ENCODE data around the gene GORASP1.

The GORASP1 gene

GRCh38 chr3:39141171-39141995, 34.0 kb upstream of the GORASP1 start:
- Histone ChIP-seq H3K23ac (ENCODE audit: low read depth, low read length, poor library complexity) (peak overlapping the region; percentile 5), H3K9me3 (replicated peaks in 1 of 2; ENCODE audit: control insufficient read depth in 2 of 2, insufficient read depth in 1 of 2, low read depth in 1 of 2, low read length in 2 of 2) (no peaks in the 10 kb centered on the region), H2AK5ac (ENCODE audit: low read depth, low read length) (no peak overlapping the region), H3K4me3 (ENCODE audit: low read length in 2 of 2) (no peak overlapping the region), H3K18ac (ENCODE audit: low read length) (no peak overlapping the region), H3K27ac (replicated peaks; ENCODE audit: low read length) (no peak overlapping the region), H3K9ac (ENCODE audit: low read depth, low read length, poor library complexity) (no peak overlapping the region), H3K27me3 (ENCODE audit: control insufficient read depth in 3 of 3, insufficient read depth in 3 of 3, low read depth in 1 of 3, low read length in 3 of 3) (no peaks in the 10 kb centered on the region), H3K4ac (ENCODE audit: low read length) (no peak overlapping the region), H2BK120ac (ENCODE audit: low read depth, low read length) (no peak overlapping the region), H2AFZ (ENCODE audit: low read length) (no peak overlapping the region), H4K8ac (ENCODE audit: low read depth, low read length) (no peak overlapping the region), H2BK5ac (ENCODE audit: low read length) (peak overlapping the region; percentile 71), H3K14ac (ENCODE audit: low read length) (no peak overlapping the region), H3K4me2 (ENCODE audit: insufficient read depth, low read length, poor library complexity, severe bottlenecking) (no peak overlapping the region), H3K79me1 (ENCODE audit: low read depth, low read length) (no peaks in the 10 kb centered on the region), H3K36me3 (replicated peaks in 1 of 2; ENCODE audit: control insufficient read depth in 2 of 2, insufficient read depth in 2 of 2, low read length in 2 of 2) (peaks cover 22 to 37% of the 10 kb centered on the region in 2 donors), H2BK15ac (ENCODE audit: low read length) (no peak overlapping the region), H3K4me1 (ENCODE audit: control insufficient read depth in 2 of 2, insufficient read depth in 1 of 2, low read depth in 1 of 2, low read length in 2 of 2) (peaks cover 2 to 4% of the 10 kb centered on the region in 2 donors), H2BK12ac (ENCODE audit: low read length) (no peak overlapping the region), H4K91ac (ENCODE audit: low read depth, low read length, poor library complexity) (no peak overlapping the region)
- no peak for DNase-seq (ENCODE audit: low spot score)
- WGBS, 2 donors (ENCODE audit: extremely low coverage in 2 of 2, insufficient read length in 2 of 2, insufficient replicate concordance in 1 of 2), result no CpG with 5 or more reads among the region's 4 CpGs

DNA sequence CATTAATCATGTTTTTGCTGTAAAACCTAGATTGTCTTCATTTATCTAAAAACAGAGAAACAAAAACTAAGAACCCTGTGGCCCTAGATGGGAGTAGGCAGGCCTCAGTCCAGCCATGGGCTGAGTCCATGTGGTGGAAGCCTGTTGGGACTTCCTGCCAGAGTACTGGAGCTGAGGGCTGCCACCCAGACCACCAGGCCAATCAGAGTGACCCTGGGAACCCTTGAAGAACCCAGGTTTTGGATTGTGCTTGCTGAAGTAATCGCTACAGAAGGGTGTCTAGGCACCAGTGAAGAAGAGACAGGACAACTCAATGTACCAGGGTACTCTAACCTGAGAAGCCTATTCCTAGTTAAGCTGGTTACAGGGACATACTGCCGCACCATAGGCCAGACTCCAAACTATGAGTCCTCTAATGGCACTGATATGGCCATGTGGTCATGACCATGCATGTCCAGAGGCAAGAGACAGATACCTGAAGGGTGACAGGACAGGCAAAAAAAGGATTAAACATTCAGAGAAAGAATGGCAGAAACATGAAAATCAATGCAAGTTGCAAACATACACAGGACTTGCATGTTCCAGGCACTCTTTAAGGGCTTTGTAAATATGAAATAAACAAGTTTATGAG, 33.0 kb upstream of the GORASP1 start:
- no peaks in the 10 kb centered on the region for H3K79me1 ChIP-seq (ENCODE audit: low read depth, low read length)
- H3K36me3 ChIP-seq (replicated peaks in 1 of 2; ENCODE audit: control insufficient read depth in 2 of 2, insufficient read depth in 2 of 2, low read length in 2 of 2), result peaks cover 22 to 35% of the 10 kb centered on the region in 2 donors
- peaks cover 0 to 1% of the 10 kb centered on the region in 2 donors for H3K4me1 ChIP-seq (ENCODE audit: control insufficient read depth in 2 of 2, insufficient read depth in 1 of 2, low read depth in 1 of 2, low read length in 2 of 2)
- no peak overlapping the region for H2BK12ac ChIP-seq (ENCODE audit: low read length)
- no peak overlapping the region for H3K14ac ChIP-seq (ENCODE audit: low read length)
- no peaks in the 10 kb centered on the region for H3K27me3 ChIP-seq (ENCODE audit: control insufficient read depth in 3 of 3, insufficient read depth in 3 of 3, low read depth in 1 of 3, low read length in 3 of 3)
- H3K9me3 ChIP-seq (replicated peaks in 1 of 2; ENCODE audit: control insufficient read depth in 2 of 2, insufficient read depth in 1 of 2, low read depth in 1 of 2, low read length in 2 of 2), result no peaks in the 10 kb centered on the region
- H4K91ac ChIP-seq (ENCODE audit: low read depth, low read length, poor library complexity), result no peak overlapping the region
- H3K4me3 ChIP-seq (ENCODE audit: low read length in 2 of 2), result no peak overlapping the region
- H3K18ac ChIP-seq (ENCODE audit: low read length), result no peak overlapping the region
- DNase-seq (ENCODE audit: low spot score), result no peak
- no peak overlapping the region for H2BK5ac ChIP-seq (ENCODE audit: low read length)
- no peak overlapping the region for H3K4ac ChIP-seq (ENCODE audit: low read length)
- H3K27ac ChIP-seq (replicated peaks; ENCODE audit: low read length), result no peak overlapping the region
- no peak overlapping the region for H2BK15ac ChIP-seq (ENCODE audit: low read length)
- no peak overlapping the region for H2BK120ac ChIP-seq (ENCODE audit: low read depth, low read length)
- no peak overlapping the region for H2AFZ ChIP-seq (ENCODE audit: low read length)
- H2AK5ac ChIP-seq (ENCODE audit: low read depth, low read length), result no peak overlapping the region
- H4K8ac ChIP-seq (ENCODE audit: low read depth, low read length), result no peak overlapping the region
- no peak overlapping the region for H3K4me2 ChIP-seq (ENCODE audit: insufficient read depth, low read length, poor library complexity, severe bottlenecking)
- H3K9ac ChIP-seq (ENCODE audit: low read depth, low read length, poor library complexity), result no peak overlapping the region
- H3K23ac ChIP-seq (ENCODE audit: low read depth, low read length, poor library complexity), result no peak overlapping the region
- WGBS, 2 donors (ENCODE audit: extremely low coverage in 2 of 2, insufficient read length in 2 of 2, insufficient replicate concordance in 1 of 2), result no CpG with 5 or more reads among the region's 2 CpGs

- no peak overlapping the region for H2BK12ac ChIP-seq (ENCODE audit: low read length)
Measured at GRCh38 chr3:39139442-39139841, 32.0 kb upstream of the GORASP1 start.

DNA sequence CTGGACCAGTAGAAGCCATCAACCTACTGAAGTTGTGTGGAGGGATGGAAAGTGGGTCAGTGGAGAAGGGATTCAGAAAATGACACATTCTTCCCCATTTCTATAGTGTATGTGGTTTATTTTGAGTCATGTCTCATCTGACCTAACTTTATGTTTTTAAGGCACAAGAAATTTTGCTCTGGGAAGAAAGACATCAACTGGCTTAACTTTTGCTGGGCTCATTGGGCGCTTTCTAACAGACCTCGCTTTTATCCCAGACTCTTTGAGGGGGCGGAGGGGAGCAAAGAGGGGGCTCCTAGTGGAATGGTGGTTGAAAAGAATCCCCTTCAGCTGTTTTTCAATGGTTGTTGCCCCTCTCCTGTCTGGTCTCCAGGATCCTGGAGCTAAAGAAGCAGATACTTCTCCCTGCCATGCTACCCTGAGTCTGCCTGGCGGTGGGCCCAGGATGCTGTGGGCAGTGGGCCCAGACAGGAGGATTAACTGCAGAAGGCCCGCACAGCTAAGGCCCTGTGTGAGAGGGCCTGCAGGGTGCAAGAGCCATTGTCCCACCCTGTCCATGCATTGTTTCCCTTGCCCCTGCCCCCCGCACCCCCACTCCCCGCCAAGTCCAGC, 31.5 kb upstream of the GORASP1 start:
- Histone ChIP-seq H3K18ac (ENCODE audit: low read length) (no peak overlapping the region), H3K14ac (ENCODE audit: low read length) (no peak overlapping the region), H3K79me1 (ENCODE audit: low read depth, low read length) (no peaks in the 10 kb centered on the region), H4K8ac (ENCODE audit: low read depth, low read length) (no peak overlapping the region), H3K27me3 (ENCODE audit: control insufficient read depth in 3 of 3, insufficient read depth in 3 of 3, low read depth in 1 of 3, low read length in 3 of 3) (no peaks in the 10 kb centered on the region), H2BK15ac (ENCODE audit: low read length) (no peak overlapping the region), H2BK12ac (ENCODE audit: low read length) (no peak overlapping the region), H3K9ac (ENCODE audit: low read depth, low read length, poor library complexity) (no peak overlapping the region), H3K4ac (ENCODE audit: low read length) (no peak overlapping the region), H2BK5ac (ENCODE audit: low read length) (no peak overlapping the region), H3K4me1 (ENCODE audit: control insufficient read depth in 2 of 2, insufficient read depth in 1 of 2, low read depth in 1 of 2, low read length in 2 of 2) (peaks cover 0 to 1% of the 10 kb centered on the region in 2 donors), H3K4me2 (ENCODE audit: insufficient read depth, low read length, poor library complexity, severe bottlenecking) (no peak overlapping the region), H3K9me3 (replicated peaks in 1 of 2; ENCODE audit: control insufficient read depth in 2 of 2, insufficient read depth in 1 of 2, low read depth in 1 of 2, low read length in 2 of 2) (no peaks in the 10 kb centered on the region), H3K23ac (ENCODE audit: low read depth, low read length, poor library complexity) (no peak overlapping the region), H3K4me3 (ENCODE audit: low read length in 2 of 2) (no peak overlapping the region), H4K91ac (ENCODE audit: low read depth, low read length, poor library complexity) (no peak overlapping the region), H3K36me3 (replicated peaks in 1 of 2; ENCODE audit: control insufficient read depth in 2 of 2, insufficient read depth in 2 of 2, low read length in 2 of 2) (peaks cover 17 to 27% of the 10 kb centered on the region in 2 donors), H2BK120ac (ENCODE audit: low read depth, low read length) (no peak overlapping the region), H2AK5ac (ENCODE audit: low read depth, low read length) (no peak overlapping the region), H3K27ac (replicated peaks; ENCODE audit: low read length) (no peak overlapping the region), H2AFZ (ENCODE audit: low read length) (no peak overlapping the region)
- no peak for DNase-seq (ENCODE audit: low spot score)
- WGBS, 2 donors (ENCODE audit: extremely low coverage in 2 of 2, insufficient read length in 2 of 2, insufficient replicate concordance in 1 of 2), result no CpG with 5 or more reads among the region's 7 CpGs

More at GRCh38 chr3:39139442-39139841, 32.0 kb upstream of the GORASP1 start:
- no peak overlapping the region for H3K4ac ChIP-seq (ENCODE audit: low read length)
- H4K91ac ChIP-seq (ENCODE audit: low read depth, low read length, poor library complexity), result no peak overlapping the region
- no peak overlapping the region for H3K9ac ChIP-seq (ENCODE audit: low read depth, low read length, poor library complexity)
- no peak overlapping the region for H3K14ac ChIP-seq (ENCODE audit: low read length)
- H3K4me1 ChIP-seq (ENCODE audit: control insufficient read depth in 2 of 2, insufficient read depth in 1 of 2, low read depth in 1 of 2, low read length in 2 of 2), result peaks cover 0 to 1% of the 10 kb centered on the region in 2 donors
- no CpG with 5 or more reads among the region's 2 CpGs for WGBS, 2 donors (ENCODE audit: extremely low coverage in 2 of 2, insufficient read length in 2 of 2, insufficient replicate concordance in 1 of 2)
- H3K18ac ChIP-seq (ENCODE audit: low read length), result no peak overlapping the region
- DNase-seq (ENCODE audit: low spot score), result no peak
- H2BK5ac ChIP-seq (ENCODE audit: low read length), result no peak overlapping the region
- H3K4me2 ChIP-seq (ENCODE audit: insufficient read depth, low read length, poor library complexity, severe bottlenecking), result no peak overlapping the region
- H3K27me3 ChIP-seq (ENCODE audit: control insufficient read depth in 3 of 3, insufficient read depth in 3 of 3, low read depth in 1 of 3, low read length in 3 of 3), result no peaks in the 10 kb centered on the region
- H4K8ac ChIP-seq (ENCODE audit: low read depth, low read length), result no peak overlapping the region
- H2BK15ac ChIP-seq (ENCODE audit: low read length), result no peak overlapping the region
- H2AK5ac ChIP-seq (ENCODE audit: low read depth, low read length), result no peak overlapping the region
- no peak overlapping the region for H2AFZ ChIP-seq (ENCODE audit: low read length)
- no peak overlapping the region for H3K4me3 ChIP-seq (ENCODE audit: low read length in 2 of 2)
- H3K9me3 ChIP-seq (replicated peaks in 1 of 2; ENCODE audit: control insufficient read depth in 2 of 2, insufficient read depth in 1 of 2, low read depth in 1 of 2, low read length in 2 of 2), result no peaks in the 10 kb centered on the region
- H3K79me1 ChIP-seq (ENCODE audit: low read depth, low read length), result no peaks in the 10 kb centered on the region
- no peak overlapping the region for H2BK120ac ChIP-seq (ENCODE audit: low read depth, low read length)
- H3K23ac ChIP-seq (ENCODE audit: low read depth, low read length, poor library complexity), result no peak overlapping the region
- peaks cover 22 to 31% of the 10 kb centered on the region in 2 donors for H3K36me3 ChIP-seq (replicated peaks in 1 of 2; ENCODE audit: control insufficient read depth in 2 of 2, insufficient read depth in 2 of 2, low read length in 2 of 2)
- H3K27ac ChIP-seq (replicated peaks; ENCODE audit: low read length), result no peak overlapping the region

Measured in neuronal stem cell (in vitro differentiated cells).